ENCODE results near the gene MTX3.

MTX3 gene

GRCh38 chr5:79954620-79955019, 36.4 kb downstream of the MTX3 start:
- Histone ChIP-seq H3K27me3 (ENCODE audit: control insufficient read depth in 1 of 2, insufficient read depth in 1 of 2, low read length in 2 of 2) (peaks cover 5 to 7% of the 10 kb centered on the region in 2 experiments), H3K27ac (ENCODE audit: low read length, poor library complexity, severe bottlenecking) (no peak overlapping the region), H3K9ac (ENCODE audit: low read length) (no peak overlapping the region), H3K9me3 (ENCODE audit: control insufficient read depth, low read length) (no peaks in the 10 kb centered on the region), H2BK5ac (ENCODE audit: low read depth, low read length, poor library complexity, severe bottlenecking) (no peak overlapping the region), H3K36me3 (ENCODE audit: control insufficient read depth in 1 of 2, insufficient read depth in 2 of 2, low read depth in 1 of 2, low read length in 2 of 2) (no peaks in the 10 kb centered on the region), H3K4me1 (ENCODE audit: control insufficient read depth, insufficient read depth, low read depth, low read length) (peaks cover 4% of the 10 kb centered on the region), H2BK120ac (ENCODE audit: low read depth, low read length) (no peak overlapping the region), H3K18ac (ENCODE audit: low read depth in 1 of 2, low read length in 2 of 2) (no peak overlapping the region), H2BK12ac (ENCODE audit: low read length in 2 of 2) (no peak overlapping the region), H2BK15ac (ENCODE audit: low read depth, poor library complexity, severe bottlenecking) (no peak overlapping the region), H3K14ac (ENCODE audit: low read length in 2 of 2) (no peak overlapping the region), H3K4me2 (ENCODE audit: low read length, poor library complexity, severe bottlenecking) (no peak overlapping the region), H3K4ac (ENCODE audit: low read depth in 1 of 2, low read length in 2 of 2) (no peak overlapping the region), H4K8ac (ENCODE audit: low read length) (no peak overlapping the region), H3K4me3 (ENCODE audit: insufficient read depth in 1 of 2, low read depth in 1 of 2, low read length in 2 of 2) (no peak overlapping the region), H2AFZ (ENCODE audit: low read depth, low read length) (no peak overlapping the region), H3K79me1 (replicated peaks; ENCODE audit: low read length, poor library complexity, severe bottlenecking) (no peaks in the 10 kb centered on the region), H4K91ac (ENCODE audit: low read length) (no peak overlapping the region), H3K23ac (ENCODE audit: low read length in 2 of 2) (no peak overlapping the region), H2AK5ac (ENCODE audit: low read length, severe bottlenecking) (no peak overlapping the region)
- WGBS, result 85% methylated on average over 3 of the region's 3 CpGs
- DNase-seq, result no peak

GRCh38 chr5:79947567-79947966, 43.5 kb downstream of the MTX3 start:
- H2BK15ac ChIP-seq (ENCODE audit: low read depth, poor library complexity, severe bottlenecking), result no peak overlapping the region
- no peak overlapping the region for H3K14ac ChIP-seq (ENCODE audit: low read length in 2 of 2)
- no peak overlapping the region for H3K27ac ChIP-seq (ENCODE audit: low read length, poor library complexity, severe bottlenecking)
- no peak overlapping the region for H3K18ac ChIP-seq (ENCODE audit: low read depth in 1 of 2, low read length in 2 of 2)
- no peak overlapping the region for H2AK5ac ChIP-seq (ENCODE audit: low read length, severe bottlenecking)
- no peaks in the 10 kb centered on the region for H3K9me3 ChIP-seq (ENCODE audit: control insufficient read depth, low read length)
- no peak overlapping the region for H3K23ac ChIP-seq (ENCODE audit: low read length in 2 of 2)
- H4K91ac ChIP-seq (ENCODE audit: low read length), result no peak overlapping the region
- no peak for DNase-seq
- H2BK5ac ChIP-seq (ENCODE audit: low read depth, low read length, poor library complexity, severe bottlenecking), result no peak overlapping the region
- H2BK120ac ChIP-seq (ENCODE audit: low read depth, low read length), result no peak overlapping the region
- no peaks in the 10 kb centered on the region for H3K36me3 ChIP-seq (ENCODE audit: control insufficient read depth in 1 of 2, insufficient read depth in 2 of 2, low read depth in 1 of 2, low read length in 2 of 2)
- H3K79me1 ChIP-seq (replicated peaks; ENCODE audit: low read length, poor library complexity, severe bottlenecking), result no peaks in the 10 kb centered on the region
- H2BK12ac ChIP-seq (ENCODE audit: low read length in 2 of 2), result no peak overlapping the region
- no peaks in the 10 kb centered on the region for H3K4me1 ChIP-seq (ENCODE audit: control insufficient read depth, insufficient read depth, low read depth, low read length)
- no peak overlapping the region for H3K4me2 ChIP-seq (ENCODE audit: low read length, poor library complexity, severe bottlenecking)
- WGBS, result 14% methylated on average over 1 of the region's 3 CpGs
- no peak overlapping the region for H2AFZ ChIP-seq (ENCODE audit: low read depth, low read length)
- H4K8ac ChIP-seq (ENCODE audit: low read length), result no peak overlapping the region
- peaks cover 5 to 9% of the 10 kb centered on the region in 2 experiments for H3K27me3 ChIP-seq (ENCODE audit: control insufficient read depth in 1 of 2, insufficient read depth in 1 of 2, low read length in 2 of 2)
- H3K4me3 ChIP-seq (ENCODE audit: insufficient read depth in 1 of 2, low read depth in 1 of 2, low read length in 2 of 2), result no peak overlapping the region
- no peak overlapping the region for H3K9ac ChIP-seq (ENCODE audit: low read length)
- H3K4ac ChIP-seq (ENCODE audit: low read depth in 1 of 2, low read length in 2 of 2), result no peak overlapping the region

GRCh38 chr5:79938468-79938867, 52.6 kb downstream of the MTX3 start:
- 63% methylated on average over 3 of the region's 3 CpGs for WGBS

GRCh38 chr5:79936646-79937216, 54.3 kb downstream of the MTX3 start:
- WGBS, result 75% methylated on average over 2 of the region's 3 CpGs
- Histone ChIP-seq H3K4ac (ENCODE audit: low read depth in 1 of 2, low read length in 2 of 2) (no peak overlapping the region), H3K23ac (ENCODE audit: low read length in 2 of 2) (no peak overlapping the region)

More at GRCh38 chr5:79938468-79938867, 52.6 kb downstream of the MTX3 start:
- Histone ChIP-seq H3K9ac (ENCODE audit: low read length) (no peak overlapping the region), H3K4ac (ENCODE audit: low read depth in 1 of 2, low read length in 2 of 2) (no peak overlapping the region), H3K4me1 (ENCODE audit: control insufficient read depth, insufficient read depth, low read depth, low read length) (peaks cover 2% of the 10 kb centered on the region), H2BK5ac (ENCODE audit: low read depth, low read length, poor library complexity, severe bottlenecking) (no peak overlapping the region), H2BK12ac (ENCODE audit: low read length in 2 of 2) (no peak overlapping the region), H3K27me3 (ENCODE audit: control insufficient read depth in 1 of 2, insufficient read depth in 1 of 2, low read length in 2 of 2) (peaks cover 0 to 17% of the 10 kb centered on the region in 2 experiments), H3K14ac (ENCODE audit: low read length in 2 of 2) (no peak overlapping the region), H3K18ac (ENCODE audit: low read depth in 1 of 2, low read length in 2 of 2) (no peak overlapping the region), H3K9me3 (ENCODE audit: control insufficient read depth, low read length) (no peaks in the 10 kb centered on the region), H3K23ac (ENCODE audit: low read length in 2 of 2) (no peak overlapping the region), H2BK15ac (ENCODE audit: low read depth, poor library complexity, severe bottlenecking) (no peak overlapping the region), H4K8ac (ENCODE audit: low read length) (no peak overlapping the region), H3K4me2 (ENCODE audit: low read length, poor library complexity, severe bottlenecking) (no peak overlapping the region), H2AK5ac (ENCODE audit: low read length, severe bottlenecking) (no peak overlapping the region), H2AFZ (ENCODE audit: low read depth, low read length) (no peak overlapping the region), H4K91ac (ENCODE audit: low read length) (no peak overlapping the region), H2BK120ac (ENCODE audit: low read depth, low read length) (no peak overlapping the region), H3K4me3 (ENCODE audit: insufficient read depth in 1 of 2, low read depth in 1 of 2, low read length in 2 of 2) (no peak overlapping the region), H3K79me1 (replicated peaks; ENCODE audit: low read length, poor library complexity, severe bottlenecking) (no peaks in the 10 kb centered on the region), H3K27ac (ENCODE audit: low read length, poor library complexity, severe bottlenecking) (no peak overlapping the region), H3K36me3 (ENCODE audit: control insufficient read depth in 1 of 2, insufficient read depth in 2 of 2, low read depth in 1 of 2, low read length in 2 of 2) (no peaks in the 10 kb centered on the region)
- DNase-seq, result no peak

More at GRCh38 chr5:79936646-79937216, 54.3 kb downstream of the MTX3 start:
- H2BK12ac ChIP-seq (ENCODE audit: low read length in 2 of 2), result no peak overlapping the region
- H3K79me1 ChIP-seq (replicated peaks; ENCODE audit: low read length, poor library complexity, severe bottlenecking), result no peaks in the 10 kb centered on the region
- H3K4me1 ChIP-seq (ENCODE audit: control insufficient read depth, insufficient read depth, low read depth, low read length), result peaks cover 2% of the 10 kb centered on the region
- no peak overlapping the region for H3K27ac ChIP-seq (ENCODE audit: low read length, poor library complexity, severe bottlenecking)
- H4K8ac ChIP-seq (ENCODE audit: low read length), result no peak overlapping the region
- DNase-seq, result no peak
- H3K14ac ChIP-seq (ENCODE audit: low read length in 2 of 2), result no peak overlapping the region
- no peak overlapping the region for H3K4me2 ChIP-seq (ENCODE audit: low read length, poor library complexity, severe bottlenecking)
- H2BK15ac ChIP-seq (ENCODE audit: low read depth, poor library complexity, severe bottlenecking), result no peak overlapping the region
- no peak overlapping the region for H2AK5ac ChIP-seq (ENCODE audit: low read length, severe bottlenecking)
- H3K18ac ChIP-seq (ENCODE audit: low read depth in 1 of 2, low read length in 2 of 2), result no peak overlapping the region
- H2BK120ac ChIP-seq (ENCODE audit: low read depth, low read length), result no peak overlapping the region
- H4K91ac ChIP-seq (ENCODE audit: low read length), result no peak overlapping the region
- H3K36me3 ChIP-seq (ENCODE audit: control insufficient read depth in 1 of 2, insufficient read depth in 2 of 2, low read depth in 1 of 2, low read length in 2 of 2), result no peaks in the 10 kb centered on the region
- H3K9me3 ChIP-seq (ENCODE audit: control insufficient read depth, low read length), result no peaks in the 10 kb centered on the region
- H3K9ac ChIP-seq (ENCODE audit: low read length), result peak overlapping the region; percentile 67
- peak overlapping the region in 1 of 2 experiments; percentile 11 for H3K4me3 ChIP-seq (ENCODE audit: insufficient read depth in 1 of 2, low read depth in 1 of 2, low read length in 2 of 2)
- peaks cover 0 to 31% of the 10 kb centered on the region in 2 experiments for H3K27me3 ChIP-seq (ENCODE audit: control insufficient read depth in 1 of 2, insufficient read depth in 1 of 2, low read length in 2 of 2)
- H2BK5ac ChIP-seq (ENCODE audit: low read depth, low read length, poor library complexity, severe bottlenecking), result no peak overlapping the region
- H2AFZ ChIP-seq (ENCODE audit: low read depth, low read length), result no peak overlapping the region

Measured in mesenchymal stem cell (in vitro differentiated cells and primary cell).